Calu3 (cell line): ENCODE data around the gene NSMCE1. TPM values are rescaled to one million over a fixed set of nuclear protein-coding genes. Genes with fewer than 3 reads are reported as not detected.

Experiments used
- BruUV-seq: library from RNA; stranded (reverse); fragments of 400-500 nt; replicated peaks from 2 replicates; lab custom pipeline; 2021; lab: Mats Ljungman, UMichigan
- CTCF ChIA-PET: fragments of 300-600 bp; sonication (Branson Sonifier 250); formaldehyde crosslinking; loops from one replicate; lab custom pipeline; 2022; ENCODE audit warnings: antibody characterized with exemption; lab: Charles Lee
- DNase-seq: peaks from one replicate; pipeline ENCODE4 v3.0.0; 2022
- H3K27ac Mint-ChIP-seq: one replicate; pipeline ENCODE4 v1.8.0; 2022; ENCODE audit warnings: mixed read lengths; ENCODE audit not compliant: unreplicated experiment
- H3K27me3 Mint-ChIP-seq: one replicate; pipeline ENCODE4 v1.8.0; 2022; ENCODE audit warnings: mixed read lengths; ENCODE audit not compliant: unreplicated experiment
- H3K36me3 Mint-ChIP-seq: one replicate; pipeline ENCODE4 v1.8.0; 2022; ENCODE audit warnings: mild to moderate bottlenecking, moderate library complexity, mixed read lengths; ENCODE audit not compliant: insufficient read depth, unreplicated experiment
- H3K4me1 Mint-ChIP-seq: one replicate; pipeline ENCODE4 v1.8.0; 2022; ENCODE audit warnings: mild to moderate bottlenecking, low read depth, mixed read lengths; ENCODE audit not compliant: unreplicated experiment
- H3K4me3 Mint-ChIP-seq: one replicate; pipeline ENCODE4 v1.8.0; 2022; ENCODE audit warnings: mild to moderate bottlenecking, low read depth, moderate library complexity, mixed read lengths; ENCODE audit not compliant: unreplicated experiment
- H3K9me3 Mint-ChIP-seq: one replicate; pipeline ENCODE4 v1.8.0; 2022; ENCODE audit warnings: low read depth, mixed read lengths; ENCODE audit not compliant: unreplicated experiment
- intact Hi-C: fragments of 100-400 bp; cut with micrococcal nuclease; formaldehyde crosslinking; loops from one replicate; pipeline ENCODE4 v1.10.0; 2022; ENCODE audit not compliant: unreplicated experiment
- total RNA-seq: library from RNA; stranded (reverse); gene quantifications from 2 replicates; pipeline ENCODE4 v1.2.3, GENCODE V29; 2022
- TF ChIP-seq, protein P1 (sequence below): fragments of 200-600 bp; IDR thresholded peaks from one replicate; pipeline ENCODE4 v1.8.0; 2022; ENCODE audit warnings: antibody characterized with exemption; ENCODE audit not compliant: unreplicated experiment

NSMCE1 gene
- total RNA-seq, 1 experiment from 2014 or later, result 83.2 TPM

DNA sequence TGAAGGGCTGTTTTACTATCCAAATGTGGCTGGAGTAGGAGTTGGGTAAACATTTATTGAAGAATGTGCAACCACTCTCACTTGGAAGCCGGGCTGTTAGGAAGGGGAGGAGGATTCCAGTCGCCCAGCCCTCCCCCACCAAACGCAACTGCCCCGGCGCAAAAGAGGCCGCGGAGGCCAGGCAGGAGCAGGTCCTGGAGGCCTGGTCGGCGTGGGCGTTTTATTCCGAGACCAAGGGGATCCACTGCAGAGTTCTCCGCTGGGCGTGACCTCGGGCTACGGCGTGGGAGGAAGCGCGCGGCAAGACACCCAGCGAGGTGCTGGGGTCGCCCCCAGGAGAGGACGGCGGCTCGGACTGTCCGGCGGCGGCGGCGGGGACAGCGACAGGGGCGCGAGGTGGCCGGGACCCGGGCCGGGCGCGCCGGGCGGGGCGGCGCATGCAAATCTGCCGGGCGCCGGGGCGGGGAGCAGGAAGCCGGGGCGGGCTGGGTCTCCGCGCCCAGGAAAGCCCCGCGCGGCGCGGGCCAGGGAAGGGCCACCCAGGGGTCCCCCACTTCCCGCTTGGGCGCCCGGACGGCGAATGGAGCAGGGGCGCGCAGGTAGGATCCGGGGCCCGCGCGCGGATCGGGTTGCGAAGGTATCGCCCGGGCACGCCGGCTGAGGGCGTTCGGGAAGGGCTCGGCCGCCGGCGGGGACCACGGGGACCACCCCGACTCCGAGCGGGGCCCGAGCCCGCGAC is 45.0 kb upstream of the NSMCE1 start, which contains the start of gene IL4R:
Gene IL4R (plus strand): TSS at position 553 of the 739 bp plus-strand sequence. CDS start 26,230 bp downstream, outside the sequence.
- BruUV-seq, result no TSS peak
- CTCF ChIA-PET, result no interaction called here
- peak within 1 kb of the TSS; percentile 80 for H3K27ac Mint-ChIP-seq
- no peaks in the 10 kb centered on the region for H3K9me3 Mint-ChIP-seq
- no peaks in the 10 kb centered on the region for H3K27me3 Mint-ChIP-seq
- H3K4me1 Mint-ChIP-seq, result peaks cover 58% of the 10 kb centered on the region
- H3K36me3 Mint-ChIP-seq, result peaks cover 46% of the 10 kb centered on the region
- TF ChIP-seq, protein P1, sequence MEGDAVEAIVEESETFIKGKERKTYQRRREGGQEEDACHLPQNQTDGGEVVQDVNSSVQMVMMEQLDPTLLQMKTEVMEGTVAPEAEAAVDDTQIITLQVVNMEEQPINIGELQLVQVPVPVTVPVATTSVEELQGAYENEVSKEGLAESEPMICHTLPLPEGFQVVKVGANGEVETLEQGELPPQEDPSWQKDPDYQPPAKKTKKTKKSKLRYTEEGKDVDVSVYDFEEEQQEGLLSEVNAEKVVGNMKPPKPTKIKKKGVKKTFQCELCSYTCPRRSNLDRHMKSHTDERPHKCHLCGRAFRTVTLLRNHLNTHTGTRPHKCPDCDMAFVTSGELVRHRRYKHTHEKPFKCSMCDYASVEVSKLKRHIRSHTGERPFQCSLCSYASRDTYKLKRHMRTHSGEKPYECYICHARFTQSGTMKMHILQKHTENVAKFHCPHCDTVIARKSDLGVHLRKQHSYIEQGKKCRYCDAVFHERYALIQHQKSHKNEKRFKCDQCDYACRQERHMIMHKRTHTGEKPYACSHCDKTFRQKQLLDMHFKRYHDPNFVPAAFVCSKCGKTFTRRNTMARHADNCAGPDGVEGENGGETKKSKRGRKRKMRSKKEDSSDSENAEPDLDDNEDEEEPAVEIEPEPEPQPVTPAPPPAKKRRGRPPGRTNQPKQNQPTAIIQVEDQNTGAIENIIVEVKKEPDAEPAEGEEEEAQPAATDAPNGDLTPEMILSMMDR, result no peak
- peak; percentile 82 for DNase-seq
- intact Hi-C loops, result loop anchor here (2.0 to 10.0 kb wide), 3 partner anchors 49 to 901 kb away; partner anchors contain the start of gene XPO6
- peak within 1 kb of the TSS; percentile 82 for H3K4me3 Mint-ChIP-seq

DNA sequence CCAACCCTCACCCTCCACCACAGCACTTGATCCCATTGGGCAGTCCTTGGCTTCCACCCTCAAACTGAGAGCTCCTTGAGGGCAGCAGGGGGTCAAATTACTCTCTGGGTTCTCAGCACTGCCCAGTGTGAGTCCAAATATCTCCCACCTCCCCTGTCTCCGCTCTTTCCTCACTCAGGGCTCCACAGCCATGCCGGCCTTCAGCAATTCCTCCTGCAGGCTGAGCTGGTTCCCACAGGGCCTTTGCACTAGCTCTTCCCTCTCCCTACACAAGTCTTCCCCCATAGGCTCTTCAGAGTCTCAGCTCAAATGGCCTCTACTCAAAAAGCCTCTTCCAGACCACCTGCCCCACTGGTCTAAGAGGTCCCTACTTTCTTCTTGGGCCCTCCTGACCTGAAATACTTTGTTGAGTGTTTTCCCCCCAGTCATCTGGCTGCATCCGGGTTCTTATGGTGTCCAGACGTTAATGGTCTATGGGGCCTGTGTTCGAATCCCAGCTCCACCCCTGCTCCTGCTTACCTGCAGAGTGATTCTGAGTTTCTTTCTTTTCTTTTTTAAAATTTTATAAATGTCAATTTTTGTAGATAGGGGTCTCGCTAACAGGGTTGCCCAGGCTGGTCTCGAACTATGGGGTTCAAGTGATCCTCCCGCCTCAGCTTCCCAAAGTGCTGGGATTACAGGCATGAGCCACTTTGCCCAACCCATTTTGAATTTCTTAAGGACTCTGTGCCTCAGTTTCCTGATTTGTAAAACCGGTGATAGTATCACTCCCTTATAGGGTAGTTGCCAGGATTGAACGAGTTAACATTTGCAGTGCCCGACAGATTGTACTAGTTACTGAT is 44.2 kb upstream of the NSMCE1 start:
- DNase-seq, result no peak
- Mint-ChIP-seq H3K4me3 (peak overlapping the region; percentile 82), H3K4me1 (peaks cover 50% of the 10 kb centered on the region), H3K27ac (peak overlapping the region; percentile 80), H3K27me3 (no peaks in the 10 kb centered on the region), H3K36me3 (peaks cover 39% of the 10 kb centered on the region), H3K9me3 (no peaks in the 10 kb centered on the region)
- CTCF ChIA-PET, result no interaction called here
- no TSS peak for BruUV-seq
- intact Hi-C loops, result loop anchor here (10.0 kb wide), 1 partner anchor 902 kb away; the partner anchor contains the start of gene XPO6
- TF ChIP-seq, protein P1, result no peak

DNA sequence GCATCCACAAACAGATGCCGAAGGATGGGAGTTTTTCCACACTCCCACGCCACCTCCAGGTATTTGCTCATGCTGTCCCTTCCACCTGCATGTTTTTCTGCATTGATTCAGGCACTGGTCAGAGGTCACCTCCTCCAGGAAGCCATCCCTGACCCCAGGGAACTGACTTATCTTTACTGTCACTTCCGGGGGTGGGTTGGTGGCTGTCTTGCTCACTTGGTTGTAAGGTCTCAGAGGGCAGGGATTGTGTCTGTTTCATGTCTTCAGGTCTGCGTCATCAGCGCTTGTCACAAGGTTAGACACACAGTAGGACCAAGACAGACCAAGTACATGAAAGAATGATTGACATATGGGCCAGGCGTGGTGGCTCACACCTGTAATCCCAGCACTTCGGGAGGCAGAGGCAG is 43.3 kb upstream of the NSMCE1 start:
- Mint-ChIP-seq H3K27ac (no peak overlapping the region), H3K27me3 (no peaks in the 10 kb centered on the region), H3K4me3 (no peak overlapping the region), H3K9me3 (no peaks in the 10 kb centered on the region), H3K4me1 (peaks cover 41% of the 10 kb centered on the region), H3K36me3 (peaks cover 32% of the 10 kb centered on the region)
- BruUV-seq, result no TSS peak
- intact Hi-C loops, result loop anchor here (10.0 kb wide), 1 partner anchor 903 kb away; the partner anchor contains the start of gene XPO6
- CTCF ChIA-PET, result no interaction called here
- TF ChIP-seq, protein P1, result no peak
- no peak for DNase-seq

DNA sequence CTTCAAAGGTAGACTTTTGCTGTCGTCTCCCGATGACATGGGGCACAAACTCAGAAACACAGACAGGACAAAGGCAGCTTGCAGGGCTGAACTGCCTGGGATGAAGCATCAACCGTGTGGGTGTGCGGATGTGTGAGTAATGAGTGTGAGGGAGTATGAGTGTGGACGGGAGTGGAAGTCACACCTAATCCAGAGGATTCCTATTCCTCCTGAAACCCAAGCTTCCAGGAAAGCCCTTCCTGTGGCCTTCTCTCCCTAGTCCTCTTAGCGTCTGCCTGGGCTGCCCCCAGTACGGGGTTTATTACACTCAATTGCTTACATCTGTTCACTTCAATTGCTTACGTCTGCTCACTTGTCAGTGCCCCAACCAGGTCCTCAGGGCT is 42.9 kb upstream of the NSMCE1 start:
- no peak for DNase-seq
- Mint-ChIP-seq H3K9me3 (peaks cover 3% of the 10 kb centered on the region), H3K4me1 (peaks cover 36% of the 10 kb centered on the region), H3K27me3 (no peaks in the 10 kb centered on the region), H3K36me3 (peaks cover 32% of the 10 kb centered on the region), H3K27ac (no peak overlapping the region), H3K4me3 (no peak overlapping the region)
- TF ChIP-seq, protein P1, result no peak
- intact Hi-C loops, result loop anchor here (10.0 kb wide), 1 partner anchor 903 kb away; the partner anchor contains the start of gene XPO6
- no TSS peak for BruUV-seq
- CTCF ChIA-PET, result no interaction called here
